DMS 273 treated with DMSO at 0.1 percent for 48 hours (cell line): Measurements from ENCODE around the gene MTHFSD.
"Not testable (repeated sequence)": the region's sequence is repeated elsewhere in the genome, so short reads cannot be mapped to it uniquely, and the experiment has no call there.

Source experiments
- DNase-seq: peaks from one replicate; lab custom pipeline; 2025; lab: John Stamatoyannopoulos, UW

Gene MTHFSD

GRCh38 chr16:86554917-86555703 lies at the start of gene MTHFSD:
Gene MTHFSD, minus strand, starts transcription at chr16:86555235. Its CDS starts 51 bp downstream, at chr16:86555184.
- peak; percentile 37 for DNase-seq

- DNase-seq, result no peak
Measured at GRCh38 chr16:86604436-86605193, 49.6 kb upstream of the MTHFSD start.

- DNase-seq, result no peak
Measured at GRCh38 chr16:86602521-86602920, 47.5 kb upstream of the MTHFSD start.

GRCh38 chr16:86601356-86601755 lies 46.3 kb upstream of the MTHFSD start:
- no peak for DNase-seq

GRCh38 chr16:86598607-86599565 lies 43.9 kb upstream of the MTHFSD start:
- DNase-seq, result no peak

GRCh38 chr16:86597880-86598606 lies 43.0 kb upstream of the MTHFSD start:
- DNase-seq, result no peak

GRCh38 chr16:86597126-86597879 lies 42.3 kb upstream of the MTHFSD start:
- no peak for DNase-seq

- no peak for DNase-seq
Measured at GRCh38 chr16:86595983-86596605, 41.1 kb upstream of the MTHFSD start.

GRCh38 chr16:86594721-86595120 lies 39.7 kb upstream of the MTHFSD start:
- DNase-seq, result no peak

GRCh38 chr16:86593913-86594620 lies 39.0 kb upstream of the MTHFSD start:
- DNase-seq, result no peak

GRCh38 chr16:86591270-86591669 lies 36.2 kb upstream of the MTHFSD start:
- DNase-seq, result no peak

GRCh38 chr16:86590501-86591144 lies 35.6 kb upstream of the MTHFSD start:
- no peak for DNase-seq

- not testable (repeated sequence) for DNase-seq
Measured at GRCh38 chr16:86587955-86588354, 32.9 kb upstream of the MTHFSD start.

- DNase-seq, result no peak
Measured at GRCh38 chr16:86587487-86587886, 32.5 kb upstream of the MTHFSD start.

GRCh38 chr16:86585821-86586611 lies 31.0 kb upstream of the MTHFSD start:
- DNase-seq, result no peak

GRCh38 chr16:86584726-86585721 lies 30.0 kb upstream of the MTHFSD start:
- no peak for DNase-seq
